ENCODE data around the gene HEATR3. TPM values are rescaled to one million over a fixed set of nuclear protein-coding genes. Genes with fewer than 3 reads are reported as not detected.

Gene HEATR3
- total and polyA plus RNA-seq, 2 of the 13 experiments (the other 11 are each of a cell fraction or from before 2014, with no cell fraction given), result 22.4 to 52.4 TPM

GRCh38 chr16:50024684-50025536 lies 40.9 kb upstream of the HEATR3 start, which contains the start of gene CNEP1R1 (continued):
- peak; percentile 69; the same call in 1 of the 2 replicates for TF ChIP-seq ERF (CRISPR knock-in tag; IDR thresholded peaks at IDR 0.05)
- TF ChIP-seq ZNF337 (CRISPR knock-in tag; IDR thresholded peaks at IDR 0.05; ENCODE audit: borderline replicate concordance, low read depth), result no peak; the same call in 1 of the 2 replicates
- no peak for TF ChIP-seq SNRNP70 (IDR thresholded peaks at IDR 0.05; ENCODE audit: low read depth, low read length)
- TF ChIP-seq ZNF18 (CRISPR knock-in tag; IDR thresholded peaks at IDR 0.05; ENCODE audit: insufficient replicate concordance), result peak; percentile 46
- peak; percentile 94 for TF ChIP-seq ASH2L (IDR thresholded peaks at IDR 0.05; ENCODE audit: insufficient read length, low read depth, low read length)
- TF ChIP-seq ZNF740 (CRISPR knock-in tag; IDR thresholded peaks at IDR 0.05), result peak; percentile 83; the same call in 1 of the 2 replicates
- no peak for TF ChIP-seq DMTF1 (CRISPR knock-in tag; IDR thresholded peaks at IDR 0.05)
- TF ChIP-seq ZNF580 (CRISPR knock-in tag; IDR thresholded peaks at IDR 0.05; ENCODE audit: borderline replicate concordance, low read depth), result peak; percentile 95
- TF ChIP-seq PBX3 (CRISPR knock-in tag; IDR thresholded peaks at IDR 0.05; ENCODE audit: borderline replicate concordance), result no peak
- no peak for TF ChIP-seq NBN (conservative IDR thresholded peaks at IDR 0.05)
- no peak for TF ChIP-seq ZFAT (CRISPR knock-in tag; conservative IDR thresholded peaks at IDR 0.05)
- TF ChIP-seq DNMT3B (CRISPR knock-in tag; conservative IDR thresholded peaks at IDR 0.05), result no peak
- TF ChIP-seq HINFP (CRISPR knock-in tag; IDR thresholded peaks at IDR 0.05; ENCODE audit: low read depth), result 0 out of 2 replicates have a peak, but pooled peaks have one; percentile 69
- no peak for TF ChIP-seq HMG20A (CRISPR knock-in tag; IDR thresholded peaks at IDR 0.05; ENCODE audit: borderline replicate concordance)
- no peak for TF ChIP-seq ZNF33A (CRISPR knock-in tag; IDR thresholded peaks at IDR 0.05; ENCODE audit: borderline replicate concordance)
- TF ChIP-seq POGZ (CRISPR knock-in tag; IDR thresholded peaks at IDR 0.05), result peak; percentile 100
- TF ChIP-seq NFIC (IDR thresholded peaks at IDR 0.05; ENCODE audit: low read length), result no peak
- 0 out of 2 replicates have a peak, but pooled peaks have one; percentile 18 for TF ChIP-seq ZBTB34 (CRISPR knock-in tag; IDR thresholded peaks at IDR 0.05)
- TF ChIP-seq RELA (CRISPR knock-in tag; IDR thresholded peaks at IDR 0.05), result peak; percentile 84

Measured in HepG2 (cell line).